SKM-1 (cell line): ENCODE data around the gene SRC.

Experiments
- DNase-seq: peaks from one replicate; lab custom pipeline; 2025; ENCODE audit not compliant: unreplicated experiment; lab: John Stamatoyannopoulos, UW

Gene SRC

GRCh38 chr20:37345339-37346235, at the start of gene SRC:
Gene SRC (plus strand): TSS chr20:37346140. CDS start chr20:37384154, 38,014 bp downstream.
- no peak for DNase-seq

- no peak for DNase-seq
These were observed 49.6 kb upstream of the SRC start for GRCh38 chr20:37296371-37296770.

GRCh38 chr20:37297066-37297736, 48.7 kb upstream of the SRC start:
- no peak for DNase-seq

GRCh38 chr20:37298190-37298939, 47.6 kb upstream of the SRC start:
- DNase-seq = no peak

GRCh38 chr20:37299718-37300528, 46.0 kb upstream of the SRC start:
- no peak for DNase-seq

- DNase-seq = no peak
These were observed 44.8 kb upstream of the SRC start for GRCh38 chr20:37301120-37301519.

- DNase-seq = no peak
These were observed 44.4 kb upstream of the SRC start for GRCh38 chr20:37301558-37301957.

GRCh38 chr20:37302981-37303380, 43.0 kb upstream of the SRC start:
- DNase-seq = no peak

GRCh38 chr20:37303637-37304036, 42.3 kb upstream of the SRC start:
- no peak for DNase-seq

- DNase-seq = no peak
These were observed 40.9 kb upstream of the SRC start for GRCh38 chr20:37305079-37305478.

GRCh38 chr20:37305839-37306238, 40.1 kb upstream of the SRC start:
- DNase-seq = no peak

GRCh38 chr20:37308086-37309050, 37.6 kb upstream of the SRC start:
- DNase-seq = no peak

- no peak for DNase-seq
These were observed 36.6 kb upstream of the SRC start for GRCh38 chr20:37309290-37309689.

GRCh38 chr20:37309936-37310590, 35.9 kb upstream of the SRC start:
- DNase-seq = no peak

GRCh38 chr20:37310951-37311350, 35.0 kb upstream of the SRC start:
- DNase-seq = no peak

GRCh38 chr20:37311710-37312355, 34.1 kb upstream of the SRC start:
- DNase-seq = no peak

- DNase-seq = no peak
These were observed 32.3 kb upstream of the SRC start for GRCh38 chr20:37313546-37314091.

- no peak for DNase-seq
These were observed 31.8 kb upstream of the SRC start for GRCh38 chr20:37314099-37314498.
